ENCODE results near the gene TMUB1. TPM values are rescaled to one million over a fixed set of nuclear protein-coding genes. Genes with fewer than 3 reads are reported as not detected.
A peak's percentile ranks its signal among the peaks of the same experiment; 100 is the strongest.

Gene TMUB1
- total RNA-seq, 1 experiment from 2014 or later, result 43.8 TPM

- intact Hi-C loops (cut with micrococcal nuclease; ENCODE audit: unreplicated experiment), result loop anchor here (5.0 to 10.0 kb wide), 2 partner anchors 97 to 215 kb away; no protein-coding TSS in a partner anchor
- Histone ChIP-seq H3K27ac (ENCODE audit: low read depth, low read length, poor library complexity, severe bottlenecking) (no peak overlapping the region), H3K4me1 (ENCODE audit: insufficient read depth, low read length, poor library complexity, severe bottlenecking) (peaks cover 14% of the 10 kb centered on the region), H3K27me3 (replicated peaks; ENCODE audit: insufficient read depth, low read depth, low read length, poor library complexity) (no peaks in the 10 kb centered on the region), H3K4me3 (ENCODE audit: low read depth, low read length, poor library complexity, severe bottlenecking) (no peak overlapping the region), H3K36me3 (ENCODE audit: insufficient read depth, low read length, poor library complexity, severe bottlenecking) (no peaks in the 10 kb centered on the region), H3K9me3 (ENCODE audit: low read depth, low read length, poor library complexity, severe bottlenecking) (no peaks in the 10 kb centered on the region)
- no TSS peak for BruUV-seq (replicated peaks)
- ChIA-PET POLR2A (ENCODE audit: low non-redundant PET) (interaction anchor here (0.6 kb wide), 2 partner anchors 81 to 491 kb away, joined by 3 to 5 read pairs; partner anchors contain the start of gene ABCB8), CTCF (interaction anchor here (0.6 kb wide), 1 partner anchor 146 kb away, joined by 5 read pairs; no protein-coding TSS in a partner anchor)
- TF ChIP-seq EZH2 (IDR thresholded peaks at IDR 0.05; ENCODE audit: borderline replicate concordance, low read depth, low read length, poor library complexity, severe bottlenecking), result no peak
- TF ChIP-seq, protein P1, sequence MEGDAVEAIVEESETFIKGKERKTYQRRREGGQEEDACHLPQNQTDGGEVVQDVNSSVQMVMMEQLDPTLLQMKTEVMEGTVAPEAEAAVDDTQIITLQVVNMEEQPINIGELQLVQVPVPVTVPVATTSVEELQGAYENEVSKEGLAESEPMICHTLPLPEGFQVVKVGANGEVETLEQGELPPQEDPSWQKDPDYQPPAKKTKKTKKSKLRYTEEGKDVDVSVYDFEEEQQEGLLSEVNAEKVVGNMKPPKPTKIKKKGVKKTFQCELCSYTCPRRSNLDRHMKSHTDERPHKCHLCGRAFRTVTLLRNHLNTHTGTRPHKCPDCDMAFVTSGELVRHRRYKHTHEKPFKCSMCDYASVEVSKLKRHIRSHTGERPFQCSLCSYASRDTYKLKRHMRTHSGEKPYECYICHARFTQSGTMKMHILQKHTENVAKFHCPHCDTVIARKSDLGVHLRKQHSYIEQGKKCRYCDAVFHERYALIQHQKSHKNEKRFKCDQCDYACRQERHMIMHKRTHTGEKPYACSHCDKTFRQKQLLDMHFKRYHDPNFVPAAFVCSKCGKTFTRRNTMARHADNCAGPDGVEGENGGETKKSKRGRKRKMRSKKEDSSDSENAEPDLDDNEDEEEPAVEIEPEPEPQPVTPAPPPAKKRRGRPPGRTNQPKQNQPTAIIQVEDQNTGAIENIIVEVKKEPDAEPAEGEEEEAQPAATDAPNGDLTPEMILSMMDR (conservative IDR thresholded peaks at IDR 0.05; ENCODE audit: low read depth, low read length), result no peak
- DNase-seq (ENCODE audit: low spot score), result no peak
Observed at GRCh38 chr7:151109094-151110048, 26.1 kb upstream of the TMUB1 start.

DNA sequence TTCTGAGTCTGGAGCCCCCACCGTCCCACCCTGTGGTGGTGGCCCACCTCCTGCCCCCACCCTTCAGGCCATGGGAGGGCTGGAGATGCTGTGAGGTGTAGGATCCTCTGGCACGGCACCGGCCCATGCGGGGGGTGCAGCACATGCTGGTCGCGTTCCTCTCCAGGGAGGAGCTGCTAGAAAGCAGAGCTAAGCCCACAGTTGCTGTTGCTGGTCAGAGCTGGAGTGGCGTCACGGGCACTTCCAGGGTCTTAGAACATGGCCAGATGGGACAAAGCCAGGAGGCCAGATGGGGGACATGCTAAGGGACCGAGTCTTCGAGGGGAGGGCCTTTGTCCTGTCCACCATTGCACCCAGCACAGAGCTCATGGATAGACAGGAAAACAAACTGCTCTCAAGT lies 24.6 kb upstream of the TMUB1 start:
- no peak for TF ChIP-seq EZH2 (IDR thresholded peaks at IDR 0.05; ENCODE audit: borderline replicate concordance, low read depth, low read length, poor library complexity, severe bottlenecking)
- Histone ChIP-seq H3K4me3 (ENCODE audit: low read depth, low read length, poor library complexity, severe bottlenecking) (no peak overlapping the region), H3K9me3 (ENCODE audit: low read depth, low read length, poor library complexity, severe bottlenecking) (no peaks in the 10 kb centered on the region), H3K27ac (ENCODE audit: low read depth, low read length, poor library complexity, severe bottlenecking) (no peak overlapping the region), H3K36me3 (ENCODE audit: insufficient read depth, low read length, poor library complexity, severe bottlenecking) (no peaks in the 10 kb centered on the region), H3K4me1 (ENCODE audit: insufficient read depth, low read length, poor library complexity, severe bottlenecking) (no peaks in the 10 kb centered on the region), H3K27me3 (replicated peaks; ENCODE audit: insufficient read depth, low read depth, low read length, poor library complexity) (no peaks in the 10 kb centered on the region)
- DNase-seq (ENCODE audit: low spot score), result no peak
- intact Hi-C loops (cut with micrococcal nuclease; ENCODE audit: unreplicated experiment), result no loop called here
- ChIA-PET CTCF (no interaction called here), POLR2A (ENCODE audit: low non-redundant PET) (interaction anchor here (0.5 to 0.7 kb wide), 3 partner anchors 12 to 56 kb away, joined by 6 to 9 read pairs (median 6); no protein-coding TSS in a partner anchor)
- no TSS peak for BruUV-seq (replicated peaks)

- Histone ChIP-seq H3K27me3 (replicated peaks; ENCODE audit: insufficient read depth, low read depth, low read length, poor library complexity) (no peaks in the 10 kb centered on the region), H3K27ac (ENCODE audit: low read depth, low read length, poor library complexity, severe bottlenecking) (no peak overlapping the region), H3K4me1 (ENCODE audit: insufficient read depth, low read length, poor library complexity, severe bottlenecking) (no peaks in the 10 kb centered on the region), H3K4me3 (ENCODE audit: low read depth, low read length, poor library complexity, severe bottlenecking) (no peak overlapping the region), H3K36me3 (ENCODE audit: insufficient read depth, low read length, poor library complexity, severe bottlenecking) (no peaks in the 10 kb centered on the region), H3K9me3 (ENCODE audit: low read depth, low read length, poor library complexity, severe bottlenecking) (no peaks in the 10 kb centered on the region)
- DNase-seq (ENCODE audit: low spot score), result no peak
- TF ChIP-seq EZH2 (IDR thresholded peaks at IDR 0.05; ENCODE audit: borderline replicate concordance, low read depth, low read length, poor library complexity, severe bottlenecking), result no peak
- TF ChIP-seq, protein P1 (conservative IDR thresholded peaks at IDR 0.05; ENCODE audit: low read depth, low read length), result no peak
- intact Hi-C loops (cut with micrococcal nuclease; ENCODE audit: unreplicated experiment), result no loop called here
- BruUV-seq (replicated peaks), result TSS peak; percentile 21
- POLR2A ChIA-PET (ENCODE audit: low non-redundant PET), result no interaction called here
- CTCF ChIA-PET, result interaction anchor here (0.6 kb wide), 1 partner anchor 19 kb away, joined by 3 read pairs; no protein-coding TSS in a partner anchor
Observed at GRCh38 chr7:151104411-151105235, 21.3 kb upstream of the TMUB1 start.
